ENCODE data around the gene PLA2R1. TPM values are rescaled to one million over a fixed set of nuclear protein-coding genes. Genes with fewer than 3 reads are reported as not detected.

The PLA2R1 gene
- polyA plus RNA-seq, 2 of the 4 experiments (the other 2 are of a cell fraction): 3.3 to 6.8 TPM

- peaks cover 15% of the 10 kb centered on the region for H3K4me1 ChIP-seq
- H3K9me3 ChIP-seq: no peaks in the 10 kb centered on the region
- POLR2A ChIA-PET: no interaction called here
- peak overlapping the region in 1 of 2 experiments; percentile 12; a peak in 1 of 6 replicates for H3K27ac ChIP-seq
- CTCF ChIA-PET: no interaction called here
- H3K4me3 ChIP-seq: no peak overlapping the region
- peak; percentile 73 to 76; a peak in 4 of 6 replicates for ATAC-seq
- peak overlapping the region; percentile 46 for H3K4me2 ChIP-seq
- DNase-seq (ENCODE audit: low read depth in 1 of 2, low spot score in 1 of 2): peak in 1 of 2 experiments; percentile 11
- no peak for FAIRE-seq
- 50% methylated on average over 2 of the region's 2 CpGs for WGBS (ENCODE audit: missing lambda C conversion rate)
- TF ChIP-seq FOSL2 (IDR thresholded peaks at IDR 0.05): no peak
- TF ChIP-seq FOSL2 (CRISPR knock-in tag; IDR thresholded peaks at IDR 0.05): peak; percentile 58
- peak; percentile 32 to 43; a peak in 2 of 4 replicates for TF ChIP-seq CEBPB (IDR thresholded peaks at IDR 0.05)
- TF ChIP-seq JUNB (IDR thresholded peaks at IDR 0.05): peak; percentile 36
- TF ChIP-seq SMC3 (IDR thresholded peaks at IDR 0.05): no peak
Observed at GRCh38 chr2:160033732-160034392, 28.6 kb downstream of the PLA2R1 start.

GRCh38 chr2:160029270-160029628 lies 33.2 kb downstream of the PLA2R1 start:
- TF ChIP-seq HOXA7 (CRISPR knock-in tag; IDR thresholded peaks at IDR 0.05) (no peak), JUNB (IDR thresholded peaks at IDR 0.05) (no peak), RCOR1 (IDR thresholded peaks at IDR 0.05; ENCODE audit: low read depth, low read length) (no peak), ELK1 (IDR thresholded peaks at IDR 0.05; ENCODE audit: low read depth, low read length) (no peak), CEBPB (IDR thresholded peaks at IDR 0.05) (no peak), HEYL (CRISPR knock-in tag; IDR thresholded peaks at IDR 0.05) (no peak), CHD4 (IDR thresholded peaks at IDR 0.05; ENCODE audit: borderline replicate concordance) (no peak)
- no peak overlapping the region for H3K4me3 ChIP-seq
- CTCF ChIA-PET: no interaction called here
- no peak overlapping the region for H3K27ac ChIP-seq
- 100% methylated on average over 1 of the region's 2 CpGs for WGBS (ENCODE audit: missing lambda C conversion rate)
- FAIRE-seq: no peak
- POLR2A ChIA-PET: no interaction called here
- peaks cover 13% of the 10 kb centered on the region for H3K4me1 ChIP-seq
- no peaks in the 10 kb centered on the region for H3K9me3 ChIP-seq
- no peak; a peak in 1 of 6 replicates for ATAC-seq
- DNase-seq (ENCODE audit: low read depth in 1 of 2, low spot score in 1 of 2): no peak
- no peak overlapping the region for H3K4me2 ChIP-seq

GRCh38 chr2:160028431-160029269 lies 33.8 kb downstream of the PLA2R1 start:
- CTCF ChIA-PET: no interaction called here
- WGBS (ENCODE audit: missing lambda C conversion rate): 90% methylated on average over 10 of the region's 10 CpGs
- peaks cover 7% of the 10 kb centered on the region; the same call in 2 of the 3 replicates for H3K4me1 ChIP-seq
- H3K4me2 ChIP-seq: no peak overlapping the region
- no peak overlapping the region for H3K27ac ChIP-seq
- H3K9me3 ChIP-seq: no peaks in the 10 kb centered on the region
- DNase-seq (ENCODE audit: low read depth in 1 of 2, low spot score in 1 of 2): no peak
- TF ChIP-seq MAX (IDR thresholded peaks at IDR 0.05) (no peak), CBX8 (IDR thresholded peaks at IDR 0.05) (no peak)
- no peak for FAIRE-seq
- POLR2A ChIA-PET: no interaction called here
- ATAC-seq: no peak
- H3K4me3 ChIP-seq: no peak overlapping the region

- ChIA-PET CTCF (interaction anchor here (0.9 to 1.0 kb wide), 3 partner anchors 18 to 30 kb away, joined by 3 to 4 read pairs (median 3); no protein-coding TSS in a partner anchor), POLR2A (no interaction called here)
- Histone ChIP-seq H3K4me3 (no peak overlapping the region), H3K4me1 (no peaks in the 10 kb centered on the region), H3K27ac (no peak overlapping the region), H3K9me3 (peaks cover 8% of the 10 kb centered on the region; the same call in 1 of the 3 replicates), H3K4me2 (no peak overlapping the region)
- TF ChIP-seq TP53 (CRISPR knock-in tag; IDR thresholded peaks at IDR 0.05) (no peak), CTCF (IDR thresholded peaks at IDR 0.05) (peak; percentile 36; the same call in 2 of the 3 replicates), RAD21 (conservative IDR thresholded peaks at IDR 0.05 in 1 of 2, IDR thresholded peaks at IDR 0.05 in 1 of 2) (peak; percentile 26 to 39; a peak in 2 of 5 replicates)
- FAIRE-seq: no peak
- peak in 1 of 2 experiments; percentile 8 for DNase-seq (ENCODE audit: low read depth in 1 of 2, low spot score in 1 of 2)
- 97% methylated on average over 1 of the region's 1 CpG for WGBS (ENCODE audit: missing lambda C conversion rate)
- no peak for ATAC-seq
Observed at GRCh38 chr2:160022162-160022561, 40.3 kb downstream of the PLA2R1 start.

All from A549 (cell line).